GM18520 (cell line): Measurements from ENCODE around the gene PRDM16.

ENCODE experiments used
- ATAC-seq: cut with Tn5 transposase; IDR thresholded peaks from one replicate; pipeline ENCODE4 v1.9.1; 2021; ENCODE audit not compliant: unreplicated experiment

The PRDM16 gene

DNA sequence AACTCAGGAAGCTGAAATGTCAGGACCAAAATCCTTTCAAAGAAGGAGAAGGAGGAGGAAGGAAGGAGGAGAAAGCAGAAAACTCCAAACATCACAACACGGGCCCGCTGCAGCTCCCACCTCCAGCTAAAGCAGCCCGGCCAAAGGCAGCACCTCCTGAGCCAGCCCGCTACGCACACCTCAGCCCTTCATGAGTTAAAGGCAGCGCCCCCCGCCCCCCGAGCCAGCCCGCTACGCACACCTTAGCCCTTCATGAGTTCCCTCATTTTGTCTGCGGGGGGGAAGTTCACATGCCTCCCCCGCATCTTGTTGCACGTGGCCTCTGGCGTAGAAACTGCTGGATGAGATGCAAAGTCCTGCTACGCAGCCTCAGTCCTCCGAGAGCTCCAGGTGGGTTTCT lies 294.8 kb downstream of the PRDM16 start:
- no peak for ATAC-seq

DNA sequence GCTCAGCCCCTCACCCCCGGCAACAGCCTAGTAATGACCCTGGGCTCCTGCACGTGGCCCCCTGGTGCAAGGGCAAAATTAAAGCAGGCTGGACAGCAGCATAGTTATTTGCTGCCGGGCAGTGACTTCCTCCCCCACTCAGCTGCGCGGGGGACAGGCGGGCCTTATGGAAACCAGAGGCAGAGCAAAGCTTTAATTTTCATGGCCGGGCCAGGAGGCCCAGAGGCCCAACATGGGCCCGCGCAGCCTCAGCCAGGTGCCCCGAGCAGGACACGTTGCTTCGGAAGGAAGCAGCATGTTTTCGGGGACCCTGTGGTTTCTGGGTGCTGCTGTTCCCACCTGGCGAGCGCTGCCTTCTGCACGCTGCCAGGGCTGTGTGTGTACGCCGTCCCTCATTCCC lies 295.5 kb downstream of the PRDM16 start:
- ATAC-seq, result no peak

DNA sequence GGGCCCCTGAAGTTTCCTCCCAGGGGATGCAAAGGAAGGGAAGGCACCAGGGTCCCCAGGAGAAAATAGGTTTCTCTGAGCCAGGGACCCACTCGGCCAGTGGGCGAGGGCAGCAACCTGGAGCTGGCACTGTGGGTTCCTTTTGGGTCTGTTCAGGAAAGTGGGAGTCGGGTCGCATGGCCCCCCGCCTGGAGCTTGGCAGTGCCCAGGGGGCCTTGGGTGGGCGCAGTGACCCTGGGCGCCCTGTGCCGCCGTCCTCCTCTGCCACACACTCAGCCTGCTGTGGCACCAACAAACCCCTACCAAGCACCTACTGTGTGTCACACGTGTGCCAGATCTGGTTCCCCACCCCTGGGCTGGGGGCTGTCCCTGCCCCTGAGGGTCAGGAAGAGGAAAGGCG lies 296.0 kb downstream of the PRDM16 start:
- ATAC-seq, result no peak

DNA sequence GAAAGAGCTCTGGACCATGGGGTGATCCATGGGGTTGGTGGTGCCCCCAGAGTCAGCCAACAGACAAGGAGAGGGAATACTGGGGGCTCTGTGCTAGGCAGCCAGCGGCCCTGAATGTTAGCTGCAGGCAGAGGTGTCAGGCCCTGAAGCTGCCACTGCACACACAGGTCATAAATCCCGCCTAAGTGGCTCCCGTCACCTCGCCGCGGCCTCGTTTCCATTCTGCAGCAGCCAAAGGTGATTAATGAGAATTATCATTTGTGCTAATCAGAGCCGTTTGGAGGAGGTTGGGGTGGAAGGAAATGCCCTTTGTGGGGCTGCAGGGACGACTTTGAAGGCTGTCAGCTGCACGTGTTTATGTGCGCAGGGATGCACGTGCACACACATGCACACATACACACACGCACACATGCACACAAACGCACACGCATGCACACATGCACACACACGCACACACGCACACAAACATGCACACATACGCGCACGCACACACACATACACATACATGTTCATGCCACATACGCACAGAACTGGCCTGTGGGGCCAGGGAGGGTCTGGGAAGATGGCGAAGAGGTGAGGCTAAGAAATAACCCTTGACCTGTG lies 296.6 kb downstream of the PRDM16 start:
- no peak for ATAC-seq

DNA sequence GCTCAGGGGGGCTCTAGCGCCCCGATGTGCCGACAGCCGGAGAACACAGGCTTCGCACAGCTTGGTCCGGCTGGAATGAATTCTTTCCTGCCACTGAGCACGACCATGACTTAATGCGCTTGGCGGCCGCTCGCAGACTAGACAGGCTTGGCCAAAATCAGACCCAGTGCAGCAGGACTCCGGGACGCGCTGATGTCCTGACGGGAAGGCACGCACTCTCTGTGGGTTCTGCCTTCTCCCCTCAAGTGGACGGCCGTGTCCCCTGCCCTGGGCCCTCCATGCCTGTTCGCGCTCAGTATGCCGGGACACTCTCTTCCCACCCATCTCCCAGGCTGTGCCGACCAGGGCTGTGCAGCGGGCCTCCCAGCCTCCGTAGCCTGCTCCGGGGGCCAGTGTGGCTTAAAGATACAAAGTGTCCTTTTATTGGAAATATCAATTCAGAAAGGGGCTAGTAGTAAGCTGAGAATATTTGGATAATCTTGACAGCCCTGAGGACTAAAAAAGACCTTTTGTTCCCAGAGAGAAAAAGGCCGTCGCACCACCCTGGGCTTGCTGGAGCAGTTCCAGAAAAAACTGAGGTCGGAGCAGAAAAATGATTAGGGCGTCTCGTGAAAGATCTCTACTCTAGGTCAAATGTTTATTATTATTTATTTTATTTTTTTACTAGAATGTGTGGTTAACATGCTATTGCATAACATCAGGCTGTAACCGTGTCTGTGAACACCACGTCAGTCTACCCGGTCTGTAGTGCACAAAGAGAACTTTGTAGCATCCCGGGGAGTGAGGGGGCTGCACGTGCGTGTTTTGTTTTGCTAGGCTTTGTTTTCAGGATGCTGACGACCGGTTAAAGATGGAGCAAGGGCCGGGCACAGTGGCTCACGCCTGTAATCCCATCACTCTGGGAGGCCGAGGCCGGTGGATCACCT lies 297.4 kb downstream of the PRDM16 start:
- ATAC-seq, result no peak

DNA sequence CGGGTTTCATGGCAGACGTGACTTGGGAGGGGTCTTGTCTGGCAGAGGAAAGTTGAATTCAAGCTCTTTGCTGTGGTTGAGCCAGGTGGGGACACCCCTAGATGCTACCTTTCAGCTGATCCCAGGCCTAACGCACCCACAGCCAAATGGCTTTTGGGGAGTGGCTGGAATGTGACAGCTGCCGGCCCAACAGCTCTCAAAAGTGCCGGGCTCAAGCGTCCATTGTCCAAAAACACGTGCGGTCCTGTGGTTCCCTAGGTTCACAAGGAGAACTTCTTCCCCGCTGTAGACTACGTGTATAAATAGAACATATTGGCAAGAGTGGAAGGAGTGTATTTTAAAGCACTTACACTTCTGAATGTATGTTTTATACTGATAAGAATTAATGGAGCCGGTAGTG lies 298.4 kb downstream of the PRDM16 start:
- no peak for ATAC-seq

DNA sequence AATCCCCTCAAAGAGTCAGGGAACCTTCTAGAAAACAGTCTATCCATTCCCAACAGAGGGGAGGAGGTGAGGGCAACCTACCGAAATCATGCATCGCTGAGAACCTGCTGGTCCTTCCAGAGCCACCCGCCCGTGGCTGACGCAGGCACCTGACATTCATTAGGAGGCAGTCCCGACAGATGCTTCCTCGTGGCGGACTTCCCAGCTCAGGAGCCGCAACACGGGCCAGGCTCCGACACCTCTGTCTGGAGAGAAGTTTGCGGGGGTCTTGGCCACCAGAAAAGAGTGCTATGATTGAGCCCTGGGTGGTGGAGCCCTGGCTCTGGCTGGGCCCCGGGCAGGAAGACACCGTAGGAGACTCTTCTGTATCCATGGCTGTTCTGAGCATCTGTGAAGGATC lies 299.1 kb downstream of the PRDM16 start:
- ATAC-seq, result no peak

DNA sequence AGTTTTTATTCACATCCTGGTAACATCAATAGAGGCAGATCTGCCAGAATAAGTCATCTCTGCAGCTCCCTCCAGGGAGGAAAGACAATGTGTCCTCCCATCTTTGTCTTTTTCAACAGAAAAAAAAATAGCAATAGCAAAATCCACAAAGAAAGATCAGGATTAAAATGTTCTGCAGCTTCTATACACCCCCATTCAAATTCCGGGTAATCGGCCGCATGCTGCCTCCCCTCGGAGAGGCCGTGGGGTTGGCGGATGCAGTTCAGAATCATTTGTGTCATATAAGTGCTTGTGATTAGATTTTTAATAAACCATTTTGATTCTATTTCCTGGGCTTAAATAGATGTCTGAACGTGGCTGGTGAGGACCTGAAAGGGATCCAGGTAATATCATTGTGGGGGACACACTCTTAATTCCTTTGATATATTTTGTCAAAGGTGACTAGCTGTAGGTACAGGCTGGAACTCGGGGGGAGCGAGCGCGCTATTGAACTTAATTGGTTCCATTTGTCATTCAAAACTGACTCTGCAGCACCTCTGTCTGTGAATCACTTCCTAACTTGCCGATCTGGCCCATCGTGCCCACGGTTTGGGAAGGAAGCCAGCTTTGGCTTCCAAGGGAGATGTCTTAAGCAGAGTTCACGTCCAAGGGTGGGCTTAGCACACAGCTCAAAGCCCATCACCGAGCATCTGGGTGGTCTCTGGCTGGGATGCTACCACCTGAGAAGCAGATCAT lies 299.9 kb downstream of the PRDM16 start:
- ATAC-seq, result no peak

GRCh38 chr1:3369446-3370076 lies 300.6 kb downstream of the PRDM16 start:
- no peak for ATAC-seq

- no peak for ATAC-seq
Measured at GRCh38 chr1:3370856-3371703, 302.1 kb downstream of the PRDM16 start.

- ATAC-seq, result no peak
Measured at GRCh38 chr1:3372317-3372716, 303.3 kb downstream of the PRDM16 start.

GRCh38 chr1:3373175-3373574 lies 304.2 kb downstream of the PRDM16 start:
- ATAC-seq, result no peak

DNA sequence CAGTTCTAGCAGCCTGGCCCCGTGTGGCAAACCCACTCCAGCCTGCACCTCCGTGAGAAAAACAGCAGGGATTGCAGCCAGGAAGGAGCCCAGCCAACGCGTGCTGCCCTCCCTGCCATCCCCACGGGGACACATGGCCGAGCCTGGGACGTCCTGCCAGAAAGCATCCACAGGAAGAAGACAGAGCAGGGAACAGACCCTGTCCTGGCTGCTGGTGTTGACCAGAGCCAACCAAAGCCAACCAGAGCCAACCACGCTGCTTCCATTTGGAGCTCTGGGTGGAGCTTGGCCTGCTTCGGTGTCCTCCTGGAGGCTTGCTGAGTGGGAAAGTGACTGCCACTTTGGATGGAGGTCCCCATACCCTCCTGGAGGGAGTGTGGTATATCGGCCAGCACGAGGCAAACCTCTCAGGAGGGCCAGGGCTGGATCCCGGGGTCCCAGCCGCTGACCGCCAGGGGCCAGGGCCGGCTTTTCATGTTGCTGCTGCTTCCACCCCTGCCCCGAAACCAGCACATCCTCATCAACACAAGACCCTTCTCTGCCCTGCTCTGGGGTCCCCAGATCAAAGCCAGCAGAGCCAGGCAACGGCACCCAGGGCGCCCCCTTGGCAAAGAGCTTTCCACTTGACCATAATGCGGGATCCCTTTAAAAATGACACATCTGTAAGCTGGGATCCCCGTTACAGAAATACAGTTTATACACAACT lies 304.9 kb downstream of the PRDM16 start:
- no peak for ATAC-seq

DNA sequence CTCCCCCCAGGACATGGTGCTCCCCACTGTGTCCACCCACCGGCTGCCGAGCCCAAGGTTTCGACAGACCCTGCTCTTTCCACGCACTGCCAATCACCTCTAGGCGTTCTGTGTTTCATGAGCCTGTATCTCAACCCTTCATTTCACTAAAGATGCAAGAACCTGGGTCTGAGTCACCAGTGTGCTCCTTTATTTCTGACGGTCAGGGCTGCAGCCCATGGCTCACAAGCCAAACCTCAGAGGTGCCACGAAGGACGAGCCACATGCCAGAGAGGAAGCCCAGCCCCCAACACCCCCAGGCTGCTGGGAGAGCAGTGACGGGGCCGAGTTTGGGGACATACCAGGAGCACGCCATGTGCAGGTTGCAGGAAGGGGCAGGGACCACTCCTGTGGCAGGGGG lies 306.2 kb downstream of the PRDM16 start:
- ATAC-seq, result no peak

DNA sequence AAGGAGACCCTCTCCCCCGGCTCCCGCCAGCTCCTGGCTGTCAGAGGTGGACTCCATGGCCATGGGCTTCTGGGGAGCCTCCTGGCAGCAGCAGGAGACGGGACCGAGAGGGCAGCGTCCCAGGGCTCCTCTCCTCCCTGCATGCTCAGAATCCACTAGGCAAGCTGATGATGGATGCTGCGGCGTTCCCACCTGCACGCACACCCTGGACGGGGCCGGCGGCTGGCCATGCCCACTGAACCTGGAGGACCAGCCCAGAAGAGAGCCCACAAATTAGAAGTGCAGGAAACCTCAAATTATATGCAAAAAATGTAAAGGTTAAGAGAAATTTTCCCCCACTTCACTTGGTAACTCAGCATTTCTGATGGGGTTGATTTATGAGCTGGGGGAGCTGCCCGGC lies 308.2 kb downstream of the PRDM16 start:
- ATAC-seq, result no peak

- ATAC-seq, result no peak
Measured at GRCh38 chr1:3377604-3378279, 308.7 kb downstream of the PRDM16 start.

- no peak for ATAC-seq
Measured at GRCh38 chr1:3378411-3379208, 309.6 kb downstream of the PRDM16 start.

- ATAC-seq, result no peak
Measured at GRCh38 chr1:3379934-3380333, 310.9 kb downstream of the PRDM16 start.

DNA sequence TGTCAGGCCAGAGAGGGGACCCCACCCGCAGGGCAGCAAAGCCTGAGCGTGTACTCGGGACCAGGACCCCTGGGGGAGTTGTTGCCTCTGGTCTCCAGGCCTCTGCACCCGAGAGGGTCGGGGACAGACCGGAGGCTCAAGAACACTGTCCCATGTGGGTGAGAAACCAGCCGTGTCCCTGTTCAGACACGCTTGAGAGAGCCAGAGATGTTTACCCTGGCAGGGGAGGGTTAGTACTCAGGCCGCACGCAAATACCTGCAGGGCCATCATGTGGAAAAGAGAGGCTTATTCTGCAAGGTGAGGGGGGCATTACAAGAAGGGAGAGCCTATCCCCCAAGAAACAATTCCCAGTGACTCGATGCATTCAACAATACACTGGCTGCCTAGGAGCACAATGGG lies 311.5 kb downstream of the PRDM16 start:
- ATAC-seq, result no peak
